Measurements from ENCODE around the gene LOC101059915.
"Not testable (repeated sequence)": the region's sequence is repeated elsewhere in the genome, so short reads cannot be mapped to it uniquely, and the experiment has no call there.

Gene LOC101059915

GRCh38 chrX:71640002-71640401 is 27.3 kb upstream of the LOC101059915 start:
- no peak for DNase-seq

- not testable (repeated sequence) for DNase-seq
Measured at GRCh38 chrX:71644406-71644805, 22.9 kb upstream of the LOC101059915 start.

- DNase-seq = no peak
Measured at GRCh38 chrX:71650333-71650969, 16.9 kb upstream of the LOC101059915 start.

GRCh38 chrX:71652405-71652804 is 14.9 kb upstream of the LOC101059915 start:
- peak; percentile 26 for DNase-seq

GRCh38 chrX:71653344-71653743 is 14.0 kb upstream of the LOC101059915 start:
- DNase-seq = no peak

GRCh38 chrX:71657267-71657666 is 10.1 kb upstream of the LOC101059915 start:
- no peak for DNase-seq

GRCh38 chrX:71659342-71659741 is 8.0 kb upstream of the LOC101059915 start:
- DNase-seq = no peak

- DNase-seq = no peak
Measured at GRCh38 chrX:71659959-71660358, 7.4 kb upstream of the LOC101059915 start.

- DNase-seq = no peak
Measured at GRCh38 chrX:71660562-71661416, 6.6 kb upstream of the LOC101059915 start.

- DNase-seq = no peak
Measured at GRCh38 chrX:71661919-71662318, 5.4 kb upstream of the LOC101059915 start.

GRCh38 chrX:71662654-71663053 is 4.7 kb upstream of the LOC101059915 start:
- DNase-seq = not testable (repeated sequence)

- not testable (repeated sequence) for DNase-seq
Measured at GRCh38 chrX:71663238-71663637, 4.1 kb upstream of the LOC101059915 start.

- not testable (repeated sequence) for DNase-seq
Measured at GRCh38 chrX:71664202-71664601, 3.1 kb upstream of the LOC101059915 start.

- DNase-seq = no peak
Measured at GRCh38 chrX:71664889-71665491, 2.4 kb upstream of the LOC101059915 start.

- DNase-seq = no peak
Measured at GRCh38 chrX:71665747-71666146, 1.6 kb upstream of the LOC101059915 start.

GRCh38 chrX:71666240-71667223 is 814 bp upstream of the LOC101059915 start:
- no peak for DNase-seq

GRCh38 chrX:71668248-71668595 is 876 bp downstream of the LOC101059915 start:
- no peak for DNase-seq

GRCh38 chrX:71669492-71669891 is 2.1 kb downstream of the LOC101059915 start:
- no peak for DNase-seq

GRCh38 chrX:71669947-71670346 is 2.6 kb downstream of the LOC101059915 start:
- DNase-seq = not testable (repeated sequence)

- no peak for DNase-seq
Measured at GRCh38 chrX:71671043-71671780, 3.9 kb downstream of the LOC101059915 start.

GRCh38 chrX:71671938-71672337 is 4.6 kb downstream of the LOC101059915 start:
- DNase-seq = no peak
